ENCODE results near the gene CELSR1.

CELSR1 gene

DNA sequence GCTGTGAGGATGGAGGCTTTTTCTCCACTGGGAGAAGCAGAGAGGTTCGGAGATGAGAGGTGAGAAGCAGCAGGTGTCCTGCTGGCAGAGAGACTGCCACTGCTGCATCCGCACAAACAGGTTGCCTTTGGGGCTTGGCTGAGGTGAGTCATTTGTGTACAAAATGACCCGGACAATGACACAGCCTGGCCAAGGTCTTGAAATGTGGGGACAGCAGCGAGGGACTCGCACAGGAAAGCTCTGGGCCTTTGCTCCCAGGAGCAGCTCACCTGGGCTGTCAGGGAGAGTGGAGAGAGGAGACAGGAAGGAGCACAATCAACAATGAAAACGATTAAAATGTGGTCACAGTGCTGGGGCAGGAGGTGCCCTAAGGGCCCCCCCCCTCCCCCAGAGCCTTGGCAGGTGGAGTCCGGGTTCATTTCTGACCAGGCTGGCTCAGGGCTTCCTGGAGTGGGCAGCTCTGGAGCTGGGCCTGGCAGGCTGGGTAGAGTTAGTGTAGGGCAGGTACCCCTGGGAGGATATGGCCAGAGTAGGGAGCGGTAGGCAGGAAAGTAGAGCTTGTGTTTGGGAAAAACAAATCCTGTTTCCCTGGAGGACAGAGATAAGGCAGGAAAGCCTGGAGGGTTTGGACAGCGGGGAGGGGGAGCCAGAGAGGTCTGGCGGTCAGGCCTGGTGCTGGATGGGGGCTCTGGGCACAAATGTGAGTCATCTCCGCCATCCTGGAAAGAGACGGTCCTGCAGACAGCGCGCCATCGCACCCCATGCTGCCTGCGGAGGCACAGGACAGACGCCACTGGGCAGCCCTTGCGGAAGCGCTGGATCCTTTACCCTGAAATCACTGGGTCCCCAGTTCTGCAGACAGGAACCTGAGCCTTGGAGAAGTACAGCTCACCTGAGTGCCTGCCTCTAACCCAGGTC lies 37.8 kb upstream of the CELSR1 start:
- no peak for DNase-seq

DNA sequence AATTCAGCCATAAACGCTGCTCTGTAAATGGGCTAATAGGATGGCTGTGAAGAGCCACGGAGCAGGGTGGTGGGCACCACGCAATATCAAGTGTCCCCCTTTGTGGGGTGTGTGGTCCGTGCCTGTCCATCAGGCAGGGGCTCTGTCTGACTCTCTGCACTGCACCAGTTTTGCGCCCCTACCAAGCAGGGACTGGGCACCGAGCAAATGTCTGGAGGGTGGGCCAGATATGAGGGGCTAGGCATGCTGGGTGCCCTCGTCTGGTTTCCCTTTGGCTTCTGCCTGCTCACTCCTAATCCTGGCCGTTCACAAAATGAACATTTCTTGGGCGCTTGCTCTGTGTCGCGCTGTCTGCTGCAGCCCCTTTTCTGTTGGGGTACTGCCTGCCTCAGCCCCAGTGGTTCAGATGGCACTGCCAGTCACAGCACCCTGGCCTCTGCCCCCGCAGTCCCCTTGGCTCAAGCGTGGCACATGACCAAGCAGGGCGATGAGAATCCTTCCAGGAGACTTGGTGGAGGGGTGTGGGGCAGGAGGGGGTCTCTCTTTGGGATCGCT lies 37.1 kb upstream of the CELSR1 start:
- DNase-seq = no peak

DNA sequence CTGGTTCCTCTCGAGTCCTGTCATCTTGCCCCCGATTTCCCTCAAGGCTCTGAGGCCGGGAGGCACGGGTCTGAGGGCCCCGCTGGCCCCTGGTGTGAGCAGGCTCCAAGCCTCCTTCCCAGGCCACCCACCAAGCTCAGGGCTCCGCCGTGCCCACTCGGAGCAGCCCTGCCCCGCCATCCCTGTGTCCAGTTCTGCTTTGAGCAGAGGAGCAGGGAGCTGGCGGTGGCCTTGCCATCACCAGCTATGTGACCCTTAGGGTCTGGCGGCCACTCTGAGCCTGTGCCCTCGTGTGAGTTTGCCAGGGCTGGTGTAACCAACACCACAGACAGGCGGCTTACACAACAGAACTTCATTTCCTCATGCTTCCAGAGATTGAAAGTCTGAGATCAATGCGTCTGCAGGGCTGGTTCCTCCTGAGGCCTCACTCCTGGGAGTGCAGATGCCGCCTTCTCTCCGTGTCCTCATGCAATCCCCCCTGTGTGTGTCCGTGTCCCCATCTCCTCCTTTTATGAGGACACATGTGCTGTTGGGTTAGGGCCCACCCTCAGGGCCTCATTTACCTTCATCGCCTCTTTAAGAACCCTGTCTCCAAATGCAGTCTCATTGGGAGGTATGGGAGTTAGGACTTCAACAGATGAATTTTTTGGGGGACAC lies 36.5 kb upstream of the CELSR1 start:
- DNase-seq = no peak

DNA sequence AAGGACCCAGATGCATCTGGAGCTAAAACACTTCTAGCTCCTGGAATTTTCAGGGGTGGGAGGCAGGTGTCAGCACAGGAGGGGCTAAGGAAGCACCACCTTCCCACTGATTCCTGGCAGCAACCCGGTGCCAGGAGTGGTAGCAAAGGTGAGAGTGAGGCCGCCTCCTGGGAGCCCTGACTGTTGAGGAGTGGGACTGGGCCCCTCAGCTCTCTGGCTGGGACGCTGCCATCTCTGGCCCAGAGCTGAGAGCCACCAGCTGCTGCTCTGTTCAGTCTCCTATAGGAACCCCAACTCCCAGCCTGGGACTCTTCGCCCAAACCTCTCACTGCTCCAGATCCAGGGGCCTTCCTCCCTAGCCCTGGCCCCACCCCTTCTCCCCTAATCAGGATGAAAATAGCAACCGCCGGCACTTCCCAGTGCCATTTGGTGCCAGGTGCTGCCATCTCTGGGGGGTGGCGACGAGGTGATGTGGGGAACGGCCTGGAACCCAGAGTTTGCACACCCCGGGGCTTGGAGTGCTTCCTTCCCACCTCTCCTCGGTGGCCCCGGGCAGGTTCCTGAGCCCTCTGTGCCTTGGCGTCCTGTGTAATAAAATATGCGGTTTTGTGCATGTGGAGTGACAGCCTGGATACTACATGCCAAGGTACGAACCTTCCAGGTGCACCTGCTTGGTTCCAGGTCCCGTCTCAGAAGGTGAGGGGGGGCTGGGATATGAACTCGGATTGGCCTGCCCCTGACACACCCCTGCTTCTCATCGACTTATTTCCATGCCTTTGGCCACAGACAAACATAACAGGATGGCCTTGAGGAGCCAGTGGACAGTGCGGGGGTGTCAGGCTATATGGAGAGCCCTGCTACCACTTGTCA lies 35.7 kb upstream of the CELSR1 start:
- DNase-seq = no peak

DNA sequence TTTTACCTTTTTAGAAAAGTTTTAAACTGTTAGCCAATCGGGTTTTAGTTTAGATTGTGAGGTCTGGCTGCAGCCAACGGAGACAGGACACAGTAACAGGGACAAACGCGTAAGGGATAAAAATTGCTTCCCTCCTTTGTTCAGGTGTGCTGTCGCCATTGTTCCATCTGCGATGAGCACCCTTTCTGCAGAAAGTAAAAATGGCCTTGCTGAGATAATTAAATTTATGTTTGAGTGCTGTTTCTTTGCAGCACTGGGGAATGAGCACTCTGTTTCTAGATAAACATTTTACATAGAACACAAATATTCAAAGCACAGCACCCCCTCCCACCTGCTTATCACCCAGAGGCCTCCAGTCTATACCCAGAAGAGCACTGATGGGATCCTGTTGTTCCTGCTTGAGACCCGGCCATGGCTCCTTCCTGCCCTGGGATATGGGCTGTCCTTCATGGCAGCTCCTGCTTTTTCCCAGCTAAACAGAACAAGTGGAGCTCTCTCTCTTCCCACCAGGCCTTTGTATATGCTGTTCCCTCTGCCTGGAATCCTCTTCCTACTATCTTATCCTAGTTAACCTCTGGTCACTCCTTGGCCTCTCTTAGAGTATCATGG lies 34.3 kb upstream of the CELSR1 start:
- no peak for DNase-seq

DNA sequence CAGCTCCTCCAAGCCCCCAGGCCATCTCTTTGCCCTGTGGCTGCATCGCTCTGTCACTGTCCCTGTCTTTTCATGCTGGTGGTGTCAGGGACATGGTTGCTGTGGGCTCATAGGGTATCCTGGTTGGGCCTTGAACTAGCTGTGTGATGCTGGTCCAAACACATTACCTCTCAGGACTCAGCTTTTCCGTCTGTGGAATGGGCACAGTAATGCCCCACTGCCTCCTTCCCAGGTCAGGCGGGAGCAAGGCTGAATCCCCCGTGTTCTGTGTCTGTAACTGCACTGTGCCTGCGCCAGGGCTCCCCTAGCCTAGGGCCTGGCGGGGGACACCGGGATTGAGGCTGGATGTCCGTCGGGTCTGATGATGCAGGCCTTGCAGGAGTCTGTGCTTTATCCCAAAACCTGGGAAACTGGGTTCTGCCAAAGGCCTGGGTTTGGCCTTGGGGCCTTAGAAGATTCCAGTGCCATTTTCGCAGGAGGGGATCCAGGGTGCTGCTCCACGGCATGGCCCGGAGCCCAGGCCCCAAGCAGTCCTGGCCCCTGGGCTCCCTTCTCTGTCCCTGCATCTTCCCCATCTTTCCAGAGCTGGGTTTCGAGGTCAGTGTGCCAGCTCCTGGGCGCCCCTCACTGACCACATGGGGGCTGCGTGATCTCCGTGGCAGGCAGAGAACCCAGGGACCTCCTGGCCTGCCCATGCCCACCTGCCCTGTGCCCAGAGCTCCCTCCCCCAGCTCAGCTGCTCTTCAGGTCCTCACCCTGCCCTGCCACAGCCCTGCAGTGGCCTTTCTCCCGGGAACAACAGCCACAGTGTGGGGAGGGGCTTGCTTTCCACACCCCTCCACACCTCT lies 32.7 kb upstream of the CELSR1 start:
- no peak for DNase-seq

DNA sequence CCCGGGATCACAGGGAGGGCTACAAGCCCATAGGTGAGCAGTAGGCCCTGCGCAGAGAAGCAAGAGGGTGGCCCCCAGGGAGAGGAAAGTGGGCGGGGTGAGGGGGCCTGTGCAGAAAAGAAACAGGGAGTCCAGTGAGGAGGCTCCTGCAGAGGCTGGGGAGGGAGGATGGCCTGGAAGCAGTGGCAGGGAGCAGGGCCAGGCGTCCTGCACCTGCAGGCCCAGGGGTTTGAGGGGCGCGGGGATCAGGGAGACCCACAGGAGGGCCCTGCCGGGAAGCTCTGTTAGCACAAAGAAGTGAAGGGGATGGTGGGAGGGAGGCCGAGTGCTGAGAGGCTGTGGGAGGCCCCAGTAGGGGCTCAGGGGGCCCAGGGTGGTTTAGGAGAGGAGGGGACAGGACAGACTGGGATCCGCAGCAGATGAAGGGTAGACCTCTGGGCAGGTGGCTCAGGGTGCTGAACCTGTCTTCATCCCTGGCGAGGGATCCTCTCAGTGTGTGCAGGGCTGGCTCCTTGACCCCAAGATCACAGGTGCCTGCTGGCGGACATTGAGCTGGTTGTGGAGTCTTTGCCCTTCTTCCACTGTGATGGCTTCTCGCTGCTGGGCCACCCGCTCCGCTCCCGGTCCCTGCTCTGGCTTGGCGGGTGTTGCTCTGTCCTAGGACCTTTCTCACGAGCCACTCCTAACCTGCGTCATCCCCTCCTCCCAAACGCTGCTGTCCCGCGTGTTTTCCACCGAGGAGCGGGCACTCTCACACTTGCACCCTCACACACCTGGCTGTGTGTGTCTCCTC lies 31.8 kb upstream of the CELSR1 start:
- DNase-seq = no peak

DNA sequence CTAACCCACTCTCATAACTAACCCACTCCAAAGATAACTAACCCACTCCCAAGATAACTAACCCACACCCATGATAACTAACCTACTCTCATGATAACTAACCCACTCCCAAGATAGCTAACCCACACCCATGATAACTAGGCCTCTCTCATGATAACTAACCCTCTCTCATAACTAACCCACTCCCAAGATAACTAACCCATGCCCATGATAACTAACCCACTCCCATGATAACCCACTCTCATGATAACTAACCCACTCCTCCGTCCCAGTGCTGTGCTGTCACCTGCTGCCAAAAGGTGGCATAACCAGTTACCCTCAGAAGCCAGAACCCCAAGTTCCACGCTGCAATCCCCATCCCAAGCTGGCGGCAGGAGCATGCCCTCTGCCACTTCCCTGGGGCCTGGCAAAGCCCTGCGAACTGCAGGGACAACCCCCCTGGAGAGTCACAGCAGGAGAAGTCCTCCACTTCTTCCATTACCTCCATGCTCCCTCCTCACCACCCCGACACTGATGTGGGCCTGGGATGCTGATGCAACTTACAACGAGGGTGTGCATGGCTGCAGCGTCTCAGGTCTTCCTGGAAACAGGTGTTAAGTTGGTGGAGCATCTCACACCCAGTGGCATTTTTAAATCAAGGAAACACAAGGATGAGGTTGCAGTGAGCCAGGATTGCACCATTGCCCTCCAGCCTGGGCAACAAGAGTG lies 30.8 kb upstream of the CELSR1 start:
- DNase-seq = no peak

DNA sequence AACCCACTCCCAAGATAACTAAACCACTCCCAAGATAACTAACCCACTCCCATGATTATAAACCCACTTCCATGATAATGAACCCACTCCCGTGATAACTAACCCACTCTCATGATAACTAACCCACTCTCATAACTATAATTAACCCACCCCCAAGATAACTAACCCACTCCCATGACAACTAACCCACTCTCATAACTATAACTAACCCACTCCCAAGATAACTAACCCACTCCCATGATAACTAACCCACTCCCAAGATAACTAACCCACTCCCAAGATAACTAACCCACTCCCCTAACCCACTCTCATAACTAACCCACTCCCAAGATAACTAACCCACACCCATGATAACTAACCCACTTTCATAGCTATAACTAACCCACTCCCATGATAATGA lies 30.1 kb upstream of the CELSR1 start:
- no peak for DNase-seq

DNA sequence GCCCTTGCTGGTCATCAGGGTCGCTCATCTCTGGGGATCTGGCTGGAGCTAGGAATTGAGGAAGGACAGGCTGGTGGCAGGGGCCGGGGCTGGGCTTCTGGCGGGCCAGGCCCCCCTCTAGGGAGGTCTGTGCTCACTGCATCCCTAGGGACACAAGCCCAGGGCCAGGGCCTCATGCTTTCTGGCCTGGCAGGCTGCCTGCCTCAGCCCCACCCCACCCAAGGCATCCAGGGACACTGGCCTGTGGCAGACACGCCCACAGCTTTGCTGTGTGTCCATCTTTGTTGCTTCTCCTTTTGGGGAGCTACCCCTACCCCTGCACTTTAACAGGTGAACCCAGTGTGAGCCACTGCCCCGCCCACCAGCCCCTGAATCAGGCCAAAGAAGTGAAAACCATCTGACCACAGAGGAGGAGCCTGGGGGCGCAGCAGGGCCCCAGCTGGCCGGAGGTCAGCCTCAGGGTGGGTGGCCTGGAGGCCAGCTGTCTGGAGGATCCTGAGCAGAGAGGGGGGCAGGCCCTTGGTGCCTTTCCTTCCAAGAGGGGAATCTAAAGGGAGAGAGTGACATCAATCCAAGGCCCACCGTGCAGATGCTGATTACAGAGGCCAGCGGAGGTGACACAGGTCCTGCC lies 26.8 kb upstream of the CELSR1 start:
- DNase-seq = no peak

DNA sequence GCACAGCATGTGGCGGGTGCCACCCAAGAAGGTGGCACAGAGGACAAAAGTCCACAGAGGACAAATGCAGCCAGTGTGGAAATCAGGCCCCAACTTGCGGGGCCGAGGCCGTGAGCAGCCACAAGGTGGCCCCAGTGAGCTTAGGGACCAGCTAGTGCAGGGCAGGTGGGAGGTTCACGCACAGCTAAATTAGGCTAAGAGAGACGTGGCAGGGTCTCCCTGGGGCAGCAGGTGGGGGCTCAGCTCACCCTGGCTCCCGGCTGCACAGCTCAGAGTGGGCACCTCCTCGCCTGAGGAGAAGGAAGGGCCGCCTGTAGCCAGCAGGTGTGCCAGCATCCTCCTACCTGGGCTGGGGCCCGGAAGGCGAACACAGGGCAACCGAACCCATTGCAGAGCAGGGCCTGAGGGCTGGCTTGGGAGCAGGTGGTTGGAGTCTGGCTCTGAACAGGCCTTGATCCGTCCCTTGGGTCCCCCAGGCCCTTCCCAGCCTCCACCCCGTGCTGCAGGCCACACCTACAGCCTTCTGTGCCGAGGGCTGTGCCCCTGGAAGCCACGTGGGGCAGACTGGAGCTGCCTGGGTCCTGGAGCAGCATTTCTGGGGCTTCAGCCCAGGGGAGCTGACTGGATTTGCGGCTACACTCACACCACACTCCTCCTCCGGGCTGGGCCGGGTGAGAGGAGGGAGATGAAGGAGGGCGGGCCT lies 26.1 kb upstream of the CELSR1 start:
- DNase-seq = no peak

DNA sequence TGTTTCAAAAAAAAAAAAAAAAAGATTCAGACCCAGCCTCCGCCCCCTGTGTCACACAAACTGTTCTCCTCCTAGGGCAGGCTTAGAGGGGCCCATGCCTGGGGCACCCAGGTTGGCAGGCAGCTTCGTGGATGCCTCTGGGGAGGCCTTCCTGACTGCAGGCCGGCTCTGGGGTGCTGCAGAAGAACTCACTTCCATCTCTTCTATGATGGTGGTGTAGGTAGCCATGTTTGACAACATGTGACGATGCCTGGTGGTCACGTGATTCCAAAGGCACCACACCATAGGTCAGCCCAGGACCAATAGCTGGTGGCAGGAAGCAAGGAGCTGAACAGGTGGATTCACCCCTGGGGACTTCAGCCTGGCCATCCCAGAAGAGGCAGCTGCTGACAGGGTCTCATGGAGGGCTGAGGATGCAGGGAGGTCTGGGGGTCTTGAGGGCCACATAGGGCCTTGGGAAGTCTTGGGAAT lies 24.1 kb upstream of the CELSR1 start:
- DNase-seq = no peak

DNA sequence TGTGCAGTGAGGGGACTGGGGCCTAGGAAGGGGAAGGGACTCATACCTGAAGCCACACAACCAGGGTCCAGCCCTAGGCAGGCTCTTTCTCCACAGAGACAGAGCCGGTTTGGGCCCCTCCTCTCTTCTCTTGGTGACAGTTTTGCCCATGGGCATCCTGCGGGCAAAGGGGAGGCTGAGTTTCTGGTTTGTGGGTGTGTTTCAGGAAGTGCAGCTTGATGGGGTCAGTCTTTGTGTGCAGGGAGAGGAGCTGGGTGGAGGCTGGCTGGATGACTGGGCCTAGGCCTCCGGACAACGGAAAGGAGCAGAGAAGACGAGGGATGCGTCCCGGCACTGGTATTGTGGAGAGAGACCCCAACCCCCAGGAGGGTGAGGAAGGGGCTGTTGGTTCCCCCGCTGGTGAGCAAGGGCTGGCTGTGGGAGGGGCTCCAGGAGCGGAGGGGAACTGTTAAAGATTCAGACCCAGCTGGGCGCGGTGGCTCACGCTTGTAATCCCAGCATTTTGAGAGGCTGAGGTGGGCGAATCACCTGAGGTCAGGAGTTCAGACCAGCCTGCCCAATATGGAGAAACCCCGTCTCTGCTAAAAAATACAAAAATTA lies 23.4 kb upstream of the CELSR1 start:
- no peak for DNase-seq

DNA sequence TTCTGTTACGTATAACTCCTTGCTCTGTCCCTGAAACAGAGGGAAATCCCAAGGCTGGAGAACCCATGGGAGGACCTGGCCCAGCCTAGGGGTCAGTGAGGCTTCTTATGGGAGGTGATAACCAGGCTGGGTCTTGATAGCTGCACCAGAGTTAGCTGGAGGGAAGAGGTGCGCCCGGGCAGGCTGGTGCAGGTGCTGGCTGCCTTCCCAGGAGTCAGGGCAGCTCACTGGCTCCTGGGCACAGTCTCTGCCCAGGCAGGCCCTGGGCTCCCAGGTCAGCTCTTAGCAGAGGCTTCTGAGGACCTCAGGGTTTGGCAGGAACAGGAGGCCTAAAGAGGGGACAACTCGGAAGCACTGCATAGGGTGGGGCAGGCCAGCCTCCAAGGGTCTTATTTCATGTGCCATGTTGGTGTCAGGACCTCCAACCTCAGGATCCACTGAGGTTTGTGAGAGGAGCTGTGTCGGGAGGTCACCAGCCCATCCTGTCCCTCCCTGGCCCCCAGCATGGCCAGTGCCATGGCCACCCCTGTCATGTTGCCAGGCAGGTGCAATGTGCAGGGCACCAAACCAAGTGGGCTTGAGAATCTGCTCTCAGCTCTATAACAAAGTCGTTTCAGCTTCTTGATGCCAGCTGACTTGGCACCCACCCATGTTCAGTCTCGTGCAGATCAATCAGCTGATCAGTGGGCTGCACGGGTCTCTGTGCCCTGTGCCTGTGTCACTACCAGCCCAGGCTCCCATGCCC lies 20.5 kb upstream of the CELSR1 start:
- no peak for DNase-seq

DNA sequence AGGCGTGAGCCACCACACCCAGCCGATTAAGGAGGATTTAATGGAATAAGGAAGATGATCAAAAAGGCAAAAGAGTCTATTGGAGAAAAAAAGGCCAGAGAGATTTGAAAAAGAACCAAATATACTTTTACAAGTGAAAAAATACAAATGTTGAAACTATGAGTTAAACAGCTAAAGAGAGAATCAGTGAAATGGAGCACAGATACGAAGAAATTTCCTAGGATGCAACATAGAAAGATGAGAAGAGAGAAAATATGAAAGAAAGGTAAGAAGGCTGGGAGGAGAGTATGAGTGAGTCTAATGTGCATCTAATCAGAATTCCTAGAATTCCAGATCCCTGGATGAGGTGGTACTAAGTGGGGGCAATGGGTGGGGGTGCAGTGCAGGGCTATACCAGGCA lies 19.4 kb upstream of the CELSR1 start:
- DNase-seq = no peak

DNA sequence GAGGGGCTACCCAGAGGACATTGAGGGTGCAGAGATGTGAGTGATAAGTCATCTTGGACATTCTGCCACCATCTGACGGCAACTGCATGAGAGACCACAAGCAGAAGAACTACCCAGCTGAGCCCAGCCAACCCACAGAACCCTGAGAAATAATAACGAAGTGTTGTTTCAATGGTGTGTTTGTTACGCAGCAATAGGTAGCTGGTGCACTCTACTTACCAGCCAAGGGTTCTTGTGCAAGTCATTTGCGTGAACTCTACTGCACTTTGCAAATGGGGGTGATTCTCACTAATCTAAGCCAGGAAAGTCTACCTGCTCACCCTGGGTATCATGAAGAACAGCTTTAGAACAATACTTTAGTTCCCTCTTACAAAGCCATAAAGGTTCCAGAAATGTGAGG lies 15.8 kb upstream of the CELSR1 start:
- DNase-seq = no peak

DNA sequence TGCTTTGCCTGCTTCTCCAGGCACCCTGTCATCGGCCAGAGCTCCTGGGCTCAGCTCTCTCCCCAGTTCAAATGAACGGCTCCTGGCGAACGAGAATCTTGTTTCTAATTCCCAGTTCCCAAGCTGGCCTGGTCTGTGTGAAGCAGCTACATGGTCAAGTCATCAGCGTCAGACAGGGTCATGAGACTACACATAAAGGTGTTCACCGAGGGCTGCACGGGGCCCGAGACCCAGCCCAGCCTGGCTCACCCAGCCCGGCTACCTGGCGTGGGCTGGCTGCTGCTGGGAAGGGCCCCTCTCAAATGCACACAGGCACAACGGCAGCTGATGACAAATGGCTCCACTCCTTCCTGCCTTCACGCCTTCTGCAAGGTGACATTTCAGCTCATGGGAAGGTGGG lies 14.6 kb upstream of the CELSR1 start:
- DNase-seq = no peak

DNA sequence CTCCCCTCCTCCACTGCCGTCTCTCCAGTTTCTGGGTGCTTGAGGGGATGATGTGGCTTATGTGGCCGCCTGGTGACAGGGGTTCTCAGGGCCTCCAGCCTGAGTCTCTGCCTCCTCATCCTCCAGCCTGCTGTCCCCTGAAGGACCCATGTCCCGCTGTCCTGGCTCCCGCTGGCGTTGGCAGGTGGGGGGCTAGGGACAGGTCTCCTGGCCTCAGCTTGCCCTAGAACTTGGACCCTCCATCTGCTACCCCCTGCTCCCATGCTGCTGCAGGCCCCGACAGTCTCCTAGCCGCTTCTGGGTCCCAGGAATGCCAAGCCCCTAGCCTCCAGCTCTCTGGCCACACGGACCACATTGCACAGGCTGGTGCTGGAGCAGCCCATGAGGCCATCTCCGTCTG lies 13.9 kb upstream of the CELSR1 start:
- no peak for DNase-seq
